Tibial nerve (tissue), 3 donors: ENCODE results near the gene GP9.

Experiments
- CTCF ChIP-seq, 5 experiments: fragments of 200-600 bp in 3 of 5; fragments of 450-650 bp in 2 of 5; sonication (generic) in 3 of 5; IDR thresholded peaks; one replicate each; pipeline ENCODE4 v1.5.1; 2016 to 2019; ENCODE audit warnings: antibody characterized with exemption in 5 of 5, mild to moderate bottlenecking in 3 of 5, moderate library complexity in 2 of 5
- POLR2A ChIP-seq, 2 donors: fragments of 450-650 bp; IDR thresholded peaks; one replicate each; pipeline ENCODE4 v1.6.1; 2017; ENCODE audit warnings: antibody characterized with exemption in 2 of 2, mild to moderate bottlenecking in 2 of 2, moderate library complexity in 2 of 2

- no peak for TF ChIP-seq POLR2A (IDR thresholded peaks at IDR 0.05)
- no peak for TF ChIP-seq CTCF (IDR thresholded peaks at IDR 0.05)
Observed at GRCh38 chr3:129104498-129105079, 44.0 kb downstream of the GP9 start.
